Progenitor cell of endocrine pancreas (in vitro differentiated cells): ENCODE measurements around the gene FAM181A. TPM values are rescaled to one million over a fixed set of nuclear protein-coding genes. Genes with fewer than 3 reads are reported as not detected.

Experiments
- DNase-seq: peaks from one replicate; pipeline ENCODE4 v3.0.0; 2021; ENCODE audit warnings: low spot score; ENCODE audit not compliant: unreplicated experiment
- H3K27ac Mint-ChIP-seq: 2 replicates; pipeline ENCODE4 v1.8.0; 2021; ENCODE audit warnings: mild to moderate bottlenecking, moderate library complexity, mixed read lengths
- H3K27me3 Mint-ChIP-seq: 2 replicates; pipeline ENCODE4 v1.8.0; 2021; ENCODE audit warnings: mixed read lengths
- H3K36me3 Mint-ChIP-seq: 2 replicates; pipeline ENCODE4 v1.8.0; 2022; ENCODE audit warnings: mixed read lengths; ENCODE audit not compliant: insufficient read depth
- H3K4me1 Mint-ChIP-seq: 2 replicates; pipeline ENCODE4 v1.8.0; 2021; ENCODE audit warnings: low read depth, mixed read lengths
- H3K4me3 Mint-ChIP-seq: 2 replicates; pipeline ENCODE4 v1.8.0; 2021; ENCODE audit warnings: low read depth, mild to moderate bottlenecking, moderate library complexity, mixed read lengths
- H3K9me3 Mint-ChIP-seq: 2 replicates; pipeline ENCODE4 v1.8.0; 2021; ENCODE audit warnings: low read depth, mixed read lengths
- CTCF ChIP-seq: fragments of 200-600 bp; sonication (generic); IDR thresholded peaks from one replicate; pipeline ENCODE4 v1.5.0; 2021; ENCODE audit warnings: antibody characterized with exemption, mild to moderate bottlenecking; ENCODE audit not compliant: unreplicated experiment
- microRNA-seq: library from miRNA; unstranded; fragments of <30 nt; microRNA quantifications from one replicate; pipeline ENCODE4 v1.1.0, GENCODE V29; 2020; ENCODE audit warnings: borderline number of aligned reads; ENCODE audit not compliant: unreplicated experiment
- total RNA-seq: library from RNA; stranded (reverse); gene quantifications from 2 replicates; pipeline ENCODE4 v1.2.1, GENCODE V29; 2021

FAM181A gene
- total RNA-seq, 1 donor from 2014 or later: not detected

- no peaks in the 10 kb centered on the region for H3K36me3 Mint-ChIP-seq
- TF ChIP-seq CTCF: no peak
- peaks cover 27% of the 10 kb centered on the region for H3K27me3 Mint-ChIP-seq
- DNase-seq: no peak
- no peaks in the 10 kb centered on the region for H3K4me1 Mint-ChIP-seq
- H3K27ac Mint-ChIP-seq: no peak within 1 kb of the TSS
- H3K9me3 Mint-ChIP-seq: no peaks in the 10 kb centered on the region
- no peak within 1 kb of the TSS for H3K4me3 Mint-ChIP-seq
Measured at GRCh38 chr14:93976477-93977057, 49.4 kb downstream of the FAM181A start, which contains the start of gene ASB2. TSS of gene ASB2 (minus strand) at chr14:93976570. CDS start at chr14:93964539, 12,031 bp downstream.

DNA sequence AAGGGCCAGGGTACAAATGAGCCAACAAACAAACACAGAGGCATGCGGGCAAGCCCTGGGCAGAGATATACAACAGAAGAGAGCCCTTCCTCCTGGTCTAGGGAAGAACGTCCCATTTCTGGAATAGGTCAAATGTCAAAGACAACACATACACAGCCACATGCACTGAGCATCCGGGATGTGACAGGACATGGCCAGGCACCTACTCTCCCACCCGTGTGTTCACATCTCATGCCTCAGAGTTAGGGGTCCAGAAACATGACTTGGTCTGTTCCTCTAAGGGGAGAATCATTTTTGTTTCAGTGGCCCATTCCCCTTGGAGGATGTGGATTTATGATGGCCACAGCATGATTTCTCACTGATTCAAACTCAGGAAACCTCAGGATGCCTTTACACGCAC lies 50.0 kb downstream of the FAM181A start:
- Mint-ChIP-seq H3K27ac (no peak overlapping the region), H3K36me3 (no peaks in the 10 kb centered on the region), H3K9me3 (no peaks in the 10 kb centered on the region), H3K27me3 (peaks cover 24% of the 10 kb centered on the region), H3K4me1 (no peaks in the 10 kb centered on the region), H3K4me3 (no peak overlapping the region)
- no peak for TF ChIP-seq CTCF
- DNase-seq: no peak

- Mint-ChIP-seq H3K4me1 (no peaks in the 10 kb centered on the region), H3K9me3 (no peaks in the 10 kb centered on the region), H3K27ac (no peak overlapping the region), H3K36me3 (no peaks in the 10 kb centered on the region), H3K4me3 (no peak overlapping the region), H3K27me3 (peaks cover 23% of the 10 kb centered on the region)
- TF ChIP-seq CTCF: no peak
- no peak for DNase-seq
Measured at GRCh38 chr14:93977790-93978581, 50.8 kb downstream of the FAM181A start.

DNA sequence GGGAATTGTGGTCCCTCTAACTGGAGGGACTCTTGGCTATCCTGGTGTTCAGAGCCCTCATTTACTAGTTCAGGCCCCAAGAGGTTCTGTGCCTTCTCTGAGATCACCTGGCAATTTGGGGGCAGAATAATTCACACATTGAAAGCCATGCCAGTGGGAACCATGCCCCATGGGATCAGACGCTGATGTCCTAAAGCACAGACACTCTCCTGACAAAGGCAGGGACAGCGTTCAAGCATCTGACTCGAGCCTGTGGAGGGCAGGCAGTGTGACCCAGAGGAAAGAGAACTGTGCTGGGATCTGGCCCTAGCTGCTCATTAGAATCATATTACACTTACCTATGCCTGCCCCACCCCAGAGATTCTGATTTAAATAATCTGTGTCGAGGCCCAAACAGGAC lies 51.6 kb downstream of the FAM181A start:
- peaks cover 19% of the 10 kb centered on the region for H3K27me3 Mint-ChIP-seq
- H3K4me1 Mint-ChIP-seq: no peaks in the 10 kb centered on the region
- no peak for TF ChIP-seq CTCF
- H3K9me3 Mint-ChIP-seq: no peaks in the 10 kb centered on the region
- no peak overlapping the region for H3K4me3 Mint-ChIP-seq
- H3K36me3 Mint-ChIP-seq: no peaks in the 10 kb centered on the region
- DNase-seq: no peak
- H3K27ac Mint-ChIP-seq: peak overlapping the region; percentile 15

Small RNA genes lying within 50 kb of the gene (microRNA-seq; reads per million reads assigned to microRNA genes)
- not detected for gene MIR4506

Other genes with a start within 250 kb of the FAM181A start
- 3.2 and 4.0 TPM in 2 replicates for gene PRIMA1, start 138.9 kb upstream of the FAM181A start, total RNA-seq
- gene ASB2, start 49.2 kb downstream of the FAM181A start, total RNA-seq: not detected in 2 replicates
- gene CCDC197, start 70.0 kb downstream of the FAM181A start, total RNA-seq: not detected in 2 replicates
- gene OTUB2, start 99.0 kb downstream of the FAM181A start, total RNA-seq: 7.0 and 7.4 TPM in 2 replicates
- gene DDX24, start 153.9 kb downstream of the FAM181A start, total RNA-seq: 139 and 141 TPM in 2 replicates
- 28.9 TPM in 2 replicates for gene IFI27L1, start 154.0 kb downstream of the FAM181A start, total RNA-seq
- 5.8 and 7.5 TPM in 2 replicates for gene IFI27, start 183.4 kb downstream of the FAM181A start, total RNA-seq
- 27.4 and 32.2 TPM in 2 replicates for gene IFI27L2, start 202.3 kb downstream of the FAM181A start, total RNA-seq
- 12.8 and 13.5 TPM in 2 replicates for gene PPP4R4, start 247.0 kb downstream of the FAM181A start, total RNA-seq